IPS-18c (cell line): ENCODE measurements around the gene HDHD3.
"Not testable (repeated sequence)": the region's sequence is repeated elsewhere in the genome, so short reads cannot be mapped to it uniquely, and the experiment has no call there.

Experiments used
- H3K4me3 ChIP-seq: 2 replicates; pipeline ENCODE4 v1.7.0; 2013; ENCODE audit warnings: low read depth, mild to moderate bottlenecking, low read length, moderate library complexity; ENCODE audit not compliant: insufficient read depth
- H3K9me3 ChIP-seq: one replicate; pipeline ENCODE4 v1.6.1; 2013; ENCODE audit warnings: mild to moderate bottlenecking, low read length, moderate library complexity; ENCODE audit not compliant: control insufficient read depth, insufficient read depth

The HDHD3 gene, protein sequence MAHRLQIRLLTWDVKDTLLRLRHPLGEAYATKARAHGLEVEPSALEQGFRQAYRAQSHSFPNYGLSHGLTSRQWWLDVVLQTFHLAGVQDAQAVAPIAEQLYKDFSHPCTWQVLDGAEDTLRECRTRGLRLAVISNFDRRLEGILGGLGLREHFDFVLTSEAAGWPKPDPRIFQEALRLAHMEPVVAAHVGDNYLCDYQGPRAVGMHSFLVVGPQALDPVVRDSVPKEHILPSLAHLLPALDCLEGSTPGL

DNA sequence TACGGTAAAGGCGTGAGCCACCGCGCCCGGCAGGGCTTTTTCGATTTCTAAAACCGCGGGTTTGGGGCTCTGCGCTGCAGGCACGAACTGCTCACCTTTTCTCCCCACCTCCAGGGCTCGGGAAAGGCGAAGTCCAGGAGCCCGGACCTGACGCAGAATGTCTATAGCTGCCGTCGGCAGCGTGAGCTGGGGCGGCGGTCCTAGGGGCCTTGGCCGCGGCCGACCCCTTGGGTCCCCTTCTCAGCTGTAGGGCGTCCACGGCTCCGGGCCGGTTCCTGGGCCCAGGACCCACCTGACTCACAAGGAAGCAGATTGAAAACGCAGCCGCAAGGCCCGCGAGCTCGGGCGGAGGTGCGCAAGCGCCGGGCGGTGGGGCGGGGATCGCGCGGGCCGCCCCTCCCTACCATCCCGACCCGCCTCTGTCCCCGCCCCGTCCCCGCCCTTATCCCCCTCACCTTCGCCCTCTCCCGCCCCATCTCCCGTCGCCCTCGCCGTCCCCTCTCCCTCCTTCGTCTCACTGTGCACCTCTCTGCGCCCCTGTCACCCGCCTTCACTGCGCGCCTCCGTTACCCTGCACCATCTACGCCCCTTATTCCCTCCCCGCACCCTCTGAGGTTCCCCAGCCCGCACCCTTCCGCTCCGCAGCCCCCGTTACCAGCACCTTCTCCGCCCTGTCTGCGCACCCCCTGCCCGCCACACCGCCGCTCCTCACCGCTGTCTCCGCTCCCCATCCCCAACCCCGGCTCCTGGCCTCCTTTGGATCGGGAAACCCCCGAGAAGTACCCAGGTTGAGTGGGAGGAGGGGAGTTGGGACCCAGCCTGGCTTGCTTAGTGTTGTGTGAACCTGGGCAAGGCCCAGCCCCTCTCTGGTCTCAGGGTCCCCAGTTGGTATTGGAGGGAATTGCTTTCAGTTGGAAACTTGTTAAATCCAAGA is at the start of gene HDHD3:
Gene HDHD3 (minus strand): TSS at position 353 of the 934 bp plus-strand sequence. CDS start 2,632 bp downstream, outside the sequence.
- Histone ChIP-seq H3K9me3 (no peaks in the 10 kb centered on the region), H3K4me3 (peak within 1 kb of the TSS; percentile 84)

DNA sequence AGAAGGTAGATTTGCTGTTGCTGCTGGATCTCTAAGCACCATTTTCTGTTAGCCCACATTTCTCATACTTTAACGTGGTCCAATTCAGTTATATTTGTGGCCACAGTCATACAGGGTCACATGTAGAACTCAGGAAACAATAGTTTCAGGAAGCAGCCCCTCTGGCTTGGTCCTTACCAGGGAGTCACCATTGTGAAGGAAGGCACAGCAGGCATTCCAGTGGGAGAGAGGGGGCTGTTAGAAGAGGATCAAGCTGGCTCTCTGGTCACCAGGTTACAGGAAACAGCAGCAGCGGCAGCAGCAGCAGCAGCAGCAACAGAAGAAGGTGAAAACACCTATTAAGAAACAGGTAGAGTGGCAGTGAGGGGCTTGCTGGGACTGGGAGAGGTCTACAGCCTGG is 48.3 kb upstream of the HDHD3 start:
- Histone ChIP-seq H3K9me3 (no peaks in the 10 kb centered on the region), H3K4me3 (no peak overlapping the region; the same call in 1 of the 2 replicates)

DNA sequence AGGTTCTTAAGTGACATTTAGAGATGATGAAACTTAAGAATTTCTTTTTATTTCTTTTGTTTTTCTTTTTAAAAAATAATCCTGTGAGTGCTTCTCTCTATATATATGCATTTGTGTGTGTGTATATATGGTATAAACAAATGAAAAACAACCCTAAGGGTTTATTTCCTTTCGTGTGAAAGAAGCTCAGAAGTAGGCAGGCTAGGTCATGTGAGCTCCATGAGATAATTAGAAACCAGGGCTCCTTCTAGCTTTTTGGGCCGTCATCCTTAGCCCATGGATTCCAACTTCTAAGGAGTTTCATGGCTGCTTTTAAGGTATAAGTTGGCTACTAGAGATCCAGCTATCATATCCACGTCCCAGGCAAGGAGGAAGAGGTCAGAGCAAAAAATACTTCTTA is 44.9 kb upstream of the HDHD3 start:
- no peak overlapping the region for H3K4me3 ChIP-seq
- no peaks in the 10 kb centered on the region for H3K9me3 ChIP-seq

DNA sequence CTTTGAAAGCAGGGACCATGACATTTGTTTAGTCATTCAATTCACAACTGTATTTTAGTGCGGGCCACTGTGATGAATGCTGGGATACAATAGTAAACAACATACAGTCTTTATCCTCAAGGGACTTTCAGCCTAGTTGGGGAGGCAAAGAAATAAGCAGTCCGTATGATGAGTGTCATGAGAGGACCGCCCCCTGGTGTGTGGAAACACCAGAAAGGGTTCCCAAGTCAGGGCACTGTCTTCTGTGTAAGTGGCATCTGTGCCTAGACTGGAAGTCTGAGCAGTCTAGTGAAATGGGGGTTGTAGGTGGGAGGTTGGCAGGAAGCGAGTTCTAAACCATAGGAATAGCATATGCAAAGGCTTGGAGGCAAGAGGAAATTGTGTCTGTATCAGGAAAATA is 40.6 kb upstream of the HDHD3 start:
- H3K9me3 ChIP-seq, result no peaks in the 10 kb centered on the region
- no peak overlapping the region for H3K4me3 ChIP-seq

DNA sequence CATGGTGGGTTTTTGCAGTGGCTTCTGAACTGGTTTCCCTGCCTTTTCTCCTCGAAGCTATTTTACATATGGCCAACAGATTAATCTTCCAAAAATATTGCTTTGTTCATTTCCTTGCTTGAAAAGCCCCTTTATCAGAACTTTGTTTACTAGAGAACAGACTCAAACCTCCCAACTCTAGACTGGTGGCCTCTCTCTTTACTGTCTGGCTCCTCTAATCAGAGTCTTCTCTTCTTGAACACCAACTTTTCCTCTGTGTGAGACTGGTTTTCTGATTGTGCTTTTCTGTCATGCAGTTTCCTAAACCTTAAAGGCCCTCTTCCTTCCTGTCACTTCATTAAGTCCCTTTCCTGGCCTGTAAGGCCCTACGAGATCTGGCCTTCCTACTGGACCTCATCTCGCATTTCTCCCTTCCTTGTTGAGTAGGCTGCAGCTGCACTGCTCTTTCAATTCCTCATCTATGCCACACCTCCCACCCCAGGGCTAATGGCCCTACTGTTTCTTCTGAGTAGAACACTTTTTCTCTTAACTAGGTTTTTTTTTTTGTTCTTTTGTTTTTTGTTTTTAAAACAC is 39.4 kb upstream of the HDHD3 start:
- H3K9me3 ChIP-seq, result no peaks in the 10 kb centered on the region
- no peak overlapping the region for H3K4me3 ChIP-seq

DNA sequence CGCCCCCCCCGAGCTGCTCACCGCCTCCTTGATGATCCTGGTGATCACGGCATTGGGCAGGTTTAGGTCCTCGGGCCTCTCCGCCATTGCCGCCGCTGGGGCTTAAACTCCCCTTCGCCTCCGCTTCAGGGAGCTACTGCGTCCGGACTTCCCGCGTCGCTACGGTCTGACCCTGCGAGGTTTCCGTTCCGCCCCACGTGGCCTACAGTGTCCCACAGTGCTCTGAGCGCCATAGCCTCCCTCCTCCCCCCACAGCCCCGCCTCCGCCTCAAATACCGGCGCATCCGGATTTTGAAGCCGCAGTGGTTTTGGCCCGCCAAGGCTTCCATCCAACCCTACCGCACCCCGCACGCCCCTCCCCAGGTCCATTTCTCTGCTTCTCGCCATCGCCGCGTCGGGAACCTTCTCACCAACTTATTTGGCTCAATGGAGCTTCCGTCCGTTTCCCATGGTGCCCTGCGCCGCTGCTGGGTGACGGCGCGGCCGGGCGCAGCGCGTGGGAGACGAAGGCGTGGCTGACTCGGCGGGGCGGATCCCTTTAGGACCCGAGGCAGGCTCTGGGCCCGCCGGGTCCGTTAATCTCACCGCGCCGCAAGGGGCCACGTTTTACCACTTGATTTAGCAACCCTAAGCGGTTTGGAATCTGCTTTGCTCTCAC is 33.5 kb upstream of the HDHD3 start, which contains the start of the genes C9orf43 and POLE3:
Gene C9orf43 (plus strand): TSS at position 541 of the 658 bp plus-strand sequence. CDS start 2,747 bp downstream, outside the sequence.
Gene POLE3 (minus strand): TSS at position 469 of the 658 bp plus-strand sequence. CDS start 382 bp downstream, at position 87.
- H3K9me3 ChIP-seq, result no peaks in the 10 kb centered on the region
- H3K4me3 ChIP-seq, result peak within 1 kb of the TSS; percentile 82

DNA sequence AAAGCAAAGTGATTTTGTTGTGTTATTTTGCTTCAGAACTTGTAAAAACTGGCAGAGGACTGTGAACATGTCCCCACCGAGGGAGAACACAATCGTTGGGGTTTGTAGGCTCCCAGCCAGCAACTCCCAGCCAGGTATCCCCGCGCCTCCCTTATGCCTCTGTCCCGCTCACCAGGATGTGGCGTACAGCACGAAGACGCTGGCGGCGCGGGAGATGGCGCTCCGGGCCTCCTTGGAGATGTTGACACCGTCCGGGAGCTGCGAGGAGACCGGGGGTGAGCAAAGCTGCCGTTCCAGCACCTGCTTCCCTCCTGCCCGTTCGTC is 33.1 kb upstream of the HDHD3 start:
- H3K9me3 ChIP-seq, result no peaks in the 10 kb centered on the region
- H3K4me3 ChIP-seq, result peak overlapping the region; percentile 82

DNA sequence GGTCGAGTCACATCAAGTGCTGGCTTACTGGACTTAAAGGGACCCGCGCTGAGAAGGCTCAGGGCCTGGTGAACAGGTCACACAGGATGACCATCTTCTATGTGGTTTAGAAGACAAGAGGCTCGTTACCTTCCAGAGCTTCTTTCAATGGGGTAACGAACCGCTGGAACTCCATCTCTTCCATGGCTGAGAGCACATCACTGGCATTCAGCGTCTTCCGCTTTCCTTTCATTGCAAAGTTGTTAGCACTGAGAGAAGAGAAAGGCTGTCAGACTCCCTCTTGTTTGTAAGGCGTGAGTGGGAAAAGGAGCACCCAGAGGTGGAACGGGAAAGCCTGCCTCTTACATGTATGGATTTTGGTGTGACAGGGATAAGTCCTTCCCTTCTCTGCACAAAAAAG is 32.7 kb upstream of the HDHD3 start:
- H3K9me3 ChIP-seq, result no peaks in the 10 kb centered on the region
- H3K4me3 ChIP-seq, result peak overlapping the region; percentile 82

DNA sequence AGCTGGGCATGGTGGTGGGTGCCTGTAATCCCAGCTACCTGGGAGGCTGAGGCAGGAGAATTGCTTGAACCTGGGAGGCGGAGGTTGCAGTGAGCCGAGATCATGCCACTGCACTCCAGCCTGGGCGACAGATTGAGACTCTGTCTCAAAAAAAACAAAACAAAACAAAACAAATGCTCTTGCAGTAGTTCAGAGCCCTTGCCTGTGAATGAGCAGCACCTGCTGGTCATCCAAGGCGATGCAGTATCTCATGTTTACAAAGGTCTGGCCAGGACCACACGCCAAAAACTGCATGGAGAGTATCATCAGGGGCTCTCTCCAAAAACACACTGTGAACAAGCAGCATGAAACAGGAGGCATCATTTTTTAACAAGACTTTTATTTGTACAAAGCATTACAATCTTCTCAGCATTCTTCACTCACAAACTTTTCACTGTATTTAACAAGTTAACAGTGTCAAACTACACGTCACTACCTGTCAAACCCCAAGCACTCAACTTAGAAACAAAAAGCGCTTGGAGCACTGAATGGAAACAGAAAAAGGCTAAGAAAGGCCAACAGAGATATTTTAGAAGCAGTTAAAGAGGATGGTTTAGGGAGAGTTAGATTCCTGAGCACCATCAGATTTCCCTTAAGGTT is 30.2 kb upstream of the HDHD3 start:
- H3K4me3 ChIP-seq, H3K9me3 ChIP-seq: not testable (repeated sequence)

DNA sequence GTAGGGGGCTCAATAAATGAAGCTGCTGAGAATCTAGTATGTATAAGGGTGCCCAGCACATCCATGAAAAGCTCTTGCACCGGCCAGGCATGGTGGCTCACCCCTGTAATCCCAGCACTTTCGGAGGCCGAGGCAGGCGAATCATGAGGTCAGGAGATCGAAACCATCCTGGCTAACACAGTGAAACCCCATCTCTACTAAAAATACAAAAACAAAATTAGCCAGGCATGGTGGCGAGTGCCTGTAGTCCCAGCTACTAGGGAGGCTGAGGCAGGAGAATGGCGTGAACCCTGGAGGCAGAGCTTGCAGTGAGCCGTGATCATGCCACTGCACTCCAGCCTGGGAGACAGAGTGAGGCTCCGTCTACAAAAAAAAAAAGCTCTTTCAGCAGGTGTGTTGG is 29.6 kb upstream of the HDHD3 start:
- H3K9me3 ChIP-seq, H3K4me3 ChIP-seq: not testable (repeated sequence)

DNA sequence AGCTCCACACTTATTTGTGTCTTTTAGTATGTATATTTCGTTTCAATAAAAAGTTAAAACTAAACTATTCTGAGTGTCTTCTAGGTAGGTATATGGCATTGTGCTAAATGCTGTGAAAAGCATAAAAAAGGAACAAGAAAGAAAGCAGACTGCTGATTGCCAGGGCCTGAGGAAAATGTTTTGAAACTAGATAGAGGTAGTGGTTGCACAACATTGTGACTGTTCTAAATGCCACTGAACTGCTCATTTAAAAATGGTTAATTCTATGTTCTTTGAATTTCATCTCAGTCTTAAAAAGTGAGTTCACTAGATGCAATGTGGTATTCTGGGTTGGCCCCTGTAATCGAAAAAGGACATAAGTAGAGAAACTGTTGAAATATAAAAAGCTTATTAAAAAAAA is 26.9 kb upstream of the HDHD3 start:
- Histone ChIP-seq H3K9me3 (no peaks in the 10 kb centered on the region), H3K4me3 (no peak overlapping the region)

DNA sequence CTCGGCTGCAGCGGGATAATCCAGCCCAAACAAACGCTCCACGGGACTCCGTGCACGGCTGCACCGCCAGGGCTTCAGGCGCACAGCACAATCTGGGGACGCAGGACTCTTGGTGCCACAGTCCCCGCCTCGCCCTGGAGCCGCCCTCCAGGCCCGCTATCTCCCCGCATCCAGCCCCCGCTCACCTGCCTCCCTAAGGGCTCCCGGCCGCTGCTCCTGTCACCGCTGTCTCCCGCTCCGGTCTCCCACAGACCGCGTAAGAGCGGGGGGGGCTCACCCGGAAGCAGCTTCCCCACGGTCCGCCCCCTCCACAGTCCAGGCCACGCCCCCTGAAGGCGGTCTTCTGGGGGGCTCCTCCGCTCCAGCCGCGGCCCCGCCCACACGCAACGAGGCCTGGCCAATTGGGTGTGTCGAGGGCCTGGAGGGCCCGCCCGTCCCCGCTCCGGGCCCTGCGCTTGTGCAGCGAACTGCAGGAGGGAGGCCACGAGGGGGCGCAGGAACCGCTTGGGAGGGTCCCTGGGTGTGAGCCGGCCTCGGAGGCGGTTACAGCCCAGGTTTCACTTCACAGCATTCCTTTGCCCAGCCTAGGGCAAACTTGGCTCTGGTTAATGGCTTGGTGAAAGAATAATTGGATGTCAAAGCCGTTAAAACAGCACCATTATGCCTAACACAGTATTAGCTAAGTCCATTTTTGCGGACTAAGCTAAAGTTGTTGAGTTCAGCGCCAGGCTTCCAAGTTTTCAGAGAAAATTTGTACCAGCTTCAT is 24.4 kb upstream of the HDHD3 start, which contains the start of gene ALAD:
Gene ALAD (minus strand): TSS at position 258 of the 766 bp plus-strand sequence. CDS start 7,725 bp downstream, outside the sequence.
- peak within 1 kb of the TSS; percentile 75 for H3K4me3 ChIP-seq
- no peaks in the 10 kb centered on the region for H3K9me3 ChIP-seq

DNA sequence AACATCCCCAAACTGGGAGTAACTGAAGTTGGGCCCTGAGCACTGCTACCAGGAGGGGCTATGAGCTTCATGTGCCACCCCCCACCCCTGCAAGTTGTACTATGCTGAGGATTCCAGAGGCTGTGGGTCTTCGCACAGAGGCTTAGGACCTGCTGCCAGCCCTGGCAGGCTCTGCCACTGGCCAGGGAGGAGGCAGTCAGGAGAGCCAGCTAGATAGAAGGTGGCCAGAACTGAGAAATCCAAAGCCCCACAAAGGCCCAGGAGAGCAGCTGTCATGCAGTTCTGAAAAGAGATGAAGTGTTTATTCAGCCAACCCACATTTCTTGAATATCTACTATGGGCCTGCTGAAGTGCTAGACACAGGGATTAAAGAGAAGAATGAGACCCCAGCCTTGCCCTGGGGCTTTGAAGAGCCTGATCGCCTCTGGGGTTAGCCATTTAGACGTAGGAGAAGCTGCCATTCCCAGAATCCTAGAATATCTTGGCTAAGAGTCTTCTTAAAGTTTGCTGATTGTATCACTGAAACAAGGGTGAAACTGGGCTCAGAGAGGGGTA is 22.9 kb upstream of the HDHD3 start:
- no peaks in the 10 kb centered on the region for H3K9me3 ChIP-seq
- H3K4me3 ChIP-seq, result no peak overlapping the region

DNA sequence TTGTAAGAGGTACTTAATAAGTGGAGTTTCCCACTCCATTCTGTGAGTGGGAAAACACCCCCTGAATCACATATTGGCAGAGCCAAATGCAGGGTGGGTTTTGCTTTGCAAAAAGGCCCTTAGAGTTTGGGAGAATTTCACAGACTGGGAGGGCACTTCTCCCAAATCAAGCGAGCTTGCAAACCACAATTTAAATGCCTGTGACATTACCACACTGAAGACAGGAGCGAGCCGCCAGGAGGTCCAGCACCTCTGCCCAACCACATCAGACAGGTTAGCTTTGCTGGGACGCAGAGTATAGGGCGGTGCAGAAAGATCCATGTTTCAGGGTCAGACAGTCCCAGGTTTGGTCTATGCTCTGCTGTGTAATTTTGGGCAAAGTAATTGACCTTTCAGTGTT is 22.0 kb upstream of the HDHD3 start:
- Histone ChIP-seq H3K9me3 (no peaks in the 10 kb centered on the region), H3K4me3 (no peak overlapping the region)

DNA sequence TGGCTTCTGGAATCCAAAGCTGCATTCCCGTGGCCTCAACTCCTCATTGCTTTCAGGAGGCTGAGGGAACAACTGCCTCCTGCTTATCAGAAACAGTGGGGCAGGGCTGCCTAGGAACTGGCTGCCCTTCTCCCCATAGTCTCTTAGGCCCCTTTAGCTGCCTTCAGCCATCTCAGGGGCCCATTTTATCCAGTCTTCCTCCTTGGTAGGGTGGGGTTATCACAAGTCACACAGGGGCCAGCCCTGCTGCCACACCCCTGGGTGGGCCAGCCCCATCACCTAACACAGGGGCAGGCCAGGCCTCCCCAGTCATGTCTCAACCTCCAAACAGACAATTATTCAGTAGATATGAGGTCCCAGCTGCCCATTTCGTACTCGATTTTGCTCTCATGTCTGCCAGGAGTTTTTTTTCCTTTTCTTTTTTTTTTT is 20.4 kb upstream of the HDHD3 start:
- Histone ChIP-seq H3K4me3 (no peak overlapping the region), H3K9me3 (no peaks in the 10 kb centered on the region)
